GM19240 (cell line): Measurements from ENCODE around the gene TMEM273.

ENCODE experiments used
- DNase-seq: peaks from one replicate; pipeline ENCODE4 v3.0.0; 2011; ENCODE audit warnings: low spot score; ENCODE audit not compliant: insufficient read length

TMEM273 gene

DNA sequence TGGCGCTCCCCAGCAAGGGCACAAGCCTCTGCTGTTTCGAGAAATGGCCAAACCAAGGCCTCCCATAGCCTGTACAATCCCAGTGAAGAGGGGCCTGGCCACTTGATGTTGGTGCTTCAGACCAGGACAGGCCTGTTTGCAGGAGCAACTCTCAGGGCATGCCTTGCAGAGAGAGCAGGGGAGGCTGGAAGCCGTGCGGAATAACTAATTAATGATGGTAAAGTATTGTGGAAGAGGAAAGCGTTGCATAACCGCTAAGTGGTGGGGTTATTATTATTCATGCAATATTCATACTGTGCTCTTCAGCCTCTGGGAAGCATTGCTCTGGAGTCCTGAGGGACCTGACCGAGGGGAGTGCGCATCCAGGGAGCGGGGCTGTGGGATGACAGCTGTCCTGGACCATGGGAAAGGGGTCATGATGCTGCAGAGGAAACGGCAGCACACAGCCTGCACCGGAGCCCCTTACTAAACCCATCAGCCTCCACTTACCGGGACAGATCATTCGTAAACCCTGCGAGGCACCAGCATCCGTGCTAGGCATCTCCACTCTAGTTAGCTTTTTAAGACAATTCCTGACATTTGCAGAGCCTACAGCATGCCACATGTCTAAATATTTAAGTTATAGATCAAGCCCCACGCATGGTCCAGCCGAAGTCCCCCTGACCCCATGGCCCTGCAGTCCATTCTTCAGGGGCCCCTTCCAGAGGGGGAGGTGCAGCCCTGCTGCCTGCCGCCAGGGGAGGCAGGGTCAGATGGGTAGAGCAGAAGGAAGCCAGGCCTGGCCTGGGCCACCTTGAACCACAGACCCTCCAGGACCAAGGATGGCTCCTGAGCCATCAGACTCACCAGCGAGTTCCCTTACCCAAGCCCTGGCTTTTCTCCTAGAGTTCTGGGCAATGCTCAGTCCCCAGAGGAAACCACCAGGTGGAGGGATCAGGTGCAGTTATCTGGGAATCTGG is 11.6 kb downstream of the TMEM273 start:
- no peak for DNase-seq

DNA sequence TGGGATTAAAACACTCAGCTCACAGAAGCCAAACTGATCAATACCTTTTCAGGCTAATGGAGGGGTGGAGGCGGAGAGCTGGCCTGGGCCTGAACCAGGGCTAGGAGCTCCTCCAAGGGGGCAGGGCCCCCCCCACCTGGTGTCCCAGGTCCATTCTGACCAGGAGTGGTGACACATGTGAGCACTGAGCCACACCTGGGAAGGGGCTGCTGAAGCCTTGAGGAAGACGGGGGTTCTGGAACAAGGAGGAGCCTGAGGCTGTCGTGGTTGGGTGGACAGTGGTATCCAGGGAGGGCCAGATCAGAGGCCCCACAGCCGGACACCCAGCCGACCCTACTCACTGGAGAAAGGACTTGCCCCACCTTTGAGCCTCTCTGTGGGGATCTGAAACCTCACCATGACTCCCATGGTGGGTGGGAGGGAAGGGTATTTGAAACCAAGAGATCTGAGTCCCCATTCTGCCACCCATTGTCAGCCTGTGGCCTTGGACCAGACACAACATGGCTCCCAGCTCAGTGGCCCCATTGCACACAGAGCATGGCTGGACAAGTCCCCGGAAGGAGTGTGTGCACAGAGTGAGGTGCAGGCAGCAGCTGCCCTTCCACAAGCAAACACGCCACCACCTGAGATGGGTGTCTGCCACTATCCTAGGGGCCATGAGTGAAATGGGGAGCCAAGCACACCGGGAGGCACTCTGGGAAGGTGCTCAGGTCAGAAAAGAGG is 12.4 kb downstream of the TMEM273 start:
- DNase-seq = no peak

DNA sequence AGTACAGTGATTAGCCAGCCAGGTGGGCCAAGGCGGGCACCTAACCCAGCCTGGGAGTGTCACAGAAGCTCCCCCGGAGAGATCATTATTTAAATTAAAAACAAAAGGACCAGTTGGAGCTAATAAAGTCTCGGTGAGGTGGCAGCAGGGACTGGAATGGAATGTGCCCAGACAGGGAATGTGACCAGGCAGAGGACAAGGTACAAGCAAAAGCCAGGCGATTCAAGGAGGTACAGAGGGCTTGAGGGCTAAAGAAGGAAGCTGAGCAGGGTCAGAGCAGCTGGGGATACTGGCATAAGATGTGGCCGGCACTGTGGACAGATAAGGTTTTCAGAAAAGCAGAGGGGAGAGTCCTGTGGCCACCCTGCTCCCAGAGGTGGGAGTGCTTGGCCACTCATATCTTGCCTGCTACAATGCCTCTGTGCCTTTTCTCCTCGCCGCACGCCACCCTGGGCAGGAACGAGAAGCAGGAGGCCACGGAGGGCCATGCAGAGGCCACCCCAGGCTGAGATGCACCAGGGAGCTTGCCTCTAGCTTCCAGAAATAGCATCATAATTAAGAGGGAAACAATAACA is 13.2 kb downstream of the TMEM273 start:
- no peak for DNase-seq

DNA sequence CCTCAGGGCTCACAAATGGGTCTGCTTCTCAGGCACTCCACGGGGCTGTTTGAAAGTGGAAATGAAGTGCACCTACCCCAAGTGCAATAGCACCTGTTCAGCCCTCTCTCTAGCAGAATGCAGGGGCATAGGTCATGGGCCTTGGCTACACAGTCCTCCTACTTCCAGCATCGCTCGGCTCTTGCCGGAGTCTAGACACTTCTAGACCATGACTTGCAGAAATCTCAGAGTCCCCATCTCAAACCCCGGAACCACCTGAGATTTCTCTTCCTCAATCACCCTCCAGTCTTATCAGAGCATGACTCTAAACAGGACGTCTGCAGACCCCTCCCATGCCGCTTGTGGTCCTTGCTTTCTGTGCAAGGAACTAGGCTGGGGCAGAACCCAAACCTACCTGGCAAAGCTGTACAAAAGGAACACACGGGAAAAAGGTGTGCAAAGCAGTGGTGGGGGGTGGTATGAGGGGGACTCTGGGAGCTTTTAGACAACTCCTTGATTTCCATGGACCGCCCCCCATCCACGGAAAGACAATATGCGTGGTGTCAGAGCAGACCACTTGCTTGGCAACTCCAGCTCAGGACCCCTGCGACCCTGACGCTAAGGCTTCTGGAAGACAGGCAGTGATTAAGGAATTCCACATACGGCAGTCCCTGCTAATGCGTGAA is 13.8 kb downstream of the TMEM273 start:
- no peak for DNase-seq

DNA sequence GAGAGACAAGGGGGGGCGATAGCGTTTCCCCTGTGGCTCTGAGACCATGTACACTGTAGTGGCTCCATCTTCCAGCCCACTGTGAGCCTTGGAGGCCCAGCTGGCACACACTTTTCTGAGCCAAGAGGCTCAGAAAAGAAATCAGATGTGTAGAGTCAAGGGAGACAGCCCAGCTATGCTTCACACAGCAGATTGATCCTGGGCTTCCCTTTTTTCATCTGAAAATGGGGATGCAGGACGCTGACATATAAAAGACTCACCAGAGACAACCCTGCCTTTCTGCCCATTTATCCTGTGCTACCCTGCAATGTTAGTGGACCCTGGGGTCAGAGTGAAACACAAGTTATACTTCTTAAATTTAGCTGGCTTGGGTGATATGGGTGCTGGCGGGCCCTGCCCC is 14.3 kb downstream of the TMEM273 start:
- DNase-seq = no peak

DNA sequence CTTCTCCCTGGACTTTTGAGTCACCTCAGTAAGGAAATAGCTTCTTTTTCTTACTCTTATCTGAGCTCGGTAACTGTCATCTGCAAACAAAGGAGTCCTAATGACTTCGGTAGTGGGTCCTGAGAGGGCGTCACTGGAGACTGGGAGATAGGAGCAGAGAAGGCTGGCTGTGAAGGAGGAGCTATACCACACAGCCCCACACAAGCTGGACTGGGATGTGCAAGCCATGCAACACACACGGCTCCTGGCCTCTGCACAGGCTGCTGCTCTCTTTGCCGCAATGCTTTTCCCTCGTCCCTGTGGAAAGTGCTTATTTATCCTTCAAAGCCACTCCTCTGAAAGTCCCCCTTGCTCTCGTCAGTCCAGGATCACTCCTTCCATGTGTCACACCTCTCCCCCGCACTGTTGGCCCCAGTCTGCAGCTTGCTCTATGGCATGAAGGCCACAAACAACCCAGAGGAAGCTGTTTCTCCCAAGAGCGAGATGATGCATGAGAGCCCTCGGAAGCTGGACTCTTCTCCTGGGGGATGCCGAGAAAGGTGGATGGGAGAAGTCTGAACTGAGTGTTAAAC is 14.9 kb downstream of the TMEM273 start:
- no peak for DNase-seq

DNA sequence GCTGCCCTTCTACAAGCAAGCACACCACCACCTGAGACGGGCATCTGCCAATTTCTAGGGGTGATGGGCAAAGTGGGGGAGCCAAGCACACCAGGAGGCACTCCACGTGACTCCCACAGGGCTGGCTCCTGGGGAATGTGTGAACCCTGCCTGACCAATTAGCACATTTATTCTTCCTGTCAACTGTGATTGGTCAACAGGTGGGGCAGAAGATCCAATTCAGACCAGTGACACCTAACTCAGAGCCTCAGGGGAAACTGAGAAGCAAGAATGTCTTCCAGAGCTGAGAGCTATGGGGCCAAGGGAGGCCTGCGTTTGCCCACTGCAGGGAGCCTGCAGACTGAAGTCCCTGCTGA is 15.4 kb downstream of the TMEM273 start:
- DNase-seq = no peak

DNA sequence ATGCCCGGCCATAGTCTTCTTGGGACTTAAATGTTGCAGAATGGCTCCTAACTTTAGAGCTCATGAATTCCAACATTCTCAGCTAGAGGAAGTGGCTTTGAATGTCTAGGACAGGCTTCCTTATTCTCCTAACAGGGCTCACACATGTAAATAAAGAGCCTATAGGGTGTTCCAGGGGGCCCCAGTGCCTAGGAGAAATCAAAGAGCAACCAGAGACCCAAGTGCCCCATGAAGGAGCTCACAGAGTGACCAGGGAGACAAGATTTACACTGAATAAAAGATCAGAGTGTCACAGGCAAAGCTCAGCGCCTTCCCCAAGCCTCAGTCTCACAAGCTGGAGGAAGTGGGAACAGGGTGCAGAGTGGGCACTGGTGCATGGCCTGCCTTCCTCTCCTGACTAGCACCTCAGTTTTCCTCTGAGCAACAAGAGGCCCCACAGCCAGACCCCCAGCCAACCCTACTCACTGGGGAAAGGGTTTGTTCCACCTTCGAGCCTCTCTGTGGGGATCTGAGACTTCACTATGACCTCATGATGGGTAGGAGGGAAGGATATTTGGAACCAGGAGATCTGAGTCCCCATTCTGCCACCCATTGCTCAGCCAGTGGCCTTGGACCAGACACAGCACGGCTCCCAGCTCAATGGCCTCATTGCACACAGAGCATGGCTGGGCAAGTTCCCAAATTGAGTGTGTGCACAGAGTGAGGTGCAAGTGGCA is 16.0 kb downstream of the TMEM273 start:
- no peak for DNase-seq

DNA sequence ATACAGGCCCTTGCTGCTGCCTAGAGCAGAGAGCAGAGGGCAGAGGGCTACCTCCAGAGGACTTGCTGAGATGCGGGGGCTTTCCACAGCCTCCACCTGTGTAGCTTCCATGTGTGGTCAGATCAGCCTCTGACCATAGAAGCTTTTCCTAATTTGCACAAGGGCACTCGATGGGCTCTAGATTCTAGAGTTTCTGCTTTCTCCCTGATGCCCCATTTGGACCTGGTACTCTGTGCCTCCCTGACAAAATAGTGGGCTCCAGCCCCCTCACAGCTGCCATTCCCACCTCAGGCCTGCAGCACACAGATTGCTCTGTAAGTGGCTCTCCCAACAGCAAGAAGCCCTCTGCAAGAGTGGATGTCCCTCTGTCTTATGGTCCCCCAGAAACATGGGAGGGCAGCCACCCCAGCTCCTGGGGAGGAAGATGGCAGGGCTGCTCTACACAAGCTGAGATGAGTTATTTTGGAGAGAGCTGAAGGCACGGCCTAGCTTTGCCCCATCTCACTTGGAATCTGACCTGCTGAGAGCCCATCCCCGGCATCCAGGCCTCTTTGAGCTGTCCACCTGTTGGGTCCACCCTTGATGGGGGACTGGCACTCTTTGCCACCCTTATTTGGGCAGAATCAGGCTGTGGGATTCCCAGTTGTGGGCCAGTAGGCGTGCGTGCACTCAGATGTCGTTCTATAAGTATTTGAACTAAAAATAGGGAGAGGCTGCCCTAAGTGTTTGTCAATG is 16.7 kb downstream of the TMEM273 start:
- no peak for DNase-seq

DNA sequence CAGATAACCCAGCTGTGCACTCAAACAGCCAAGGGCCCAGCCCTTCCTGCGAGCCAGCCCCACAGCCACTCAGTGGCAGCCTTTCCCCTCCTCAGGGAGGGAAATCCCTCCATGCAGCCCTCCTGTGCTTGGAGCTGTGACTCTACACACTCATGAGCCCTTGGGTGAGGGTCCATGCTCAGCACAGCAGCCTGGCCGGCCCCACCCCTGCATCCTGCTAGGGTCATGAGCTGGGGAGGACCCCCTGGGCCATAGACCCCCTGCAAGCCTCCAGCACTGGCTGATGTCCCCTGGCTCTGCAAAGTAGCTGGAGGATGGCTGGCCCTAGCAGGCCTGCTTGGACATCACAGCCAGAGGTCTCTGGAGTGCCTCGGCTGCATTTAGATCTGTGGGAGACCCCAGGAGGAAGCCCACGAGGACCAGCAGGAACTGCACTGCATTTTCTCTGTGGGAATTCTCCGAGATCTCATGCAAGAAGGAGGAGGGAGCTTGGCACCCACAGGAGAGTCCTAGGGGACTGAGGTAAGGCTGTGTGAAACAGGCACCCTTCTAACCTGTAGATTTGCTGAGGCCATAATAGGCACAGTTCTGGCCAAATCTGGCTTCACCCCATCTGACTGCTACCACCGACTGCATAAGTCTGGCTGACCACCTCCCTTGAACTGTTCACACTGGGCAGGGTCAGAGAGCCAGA is 17.4 kb downstream of the TMEM273 start:
- no peak for DNase-seq

DNA sequence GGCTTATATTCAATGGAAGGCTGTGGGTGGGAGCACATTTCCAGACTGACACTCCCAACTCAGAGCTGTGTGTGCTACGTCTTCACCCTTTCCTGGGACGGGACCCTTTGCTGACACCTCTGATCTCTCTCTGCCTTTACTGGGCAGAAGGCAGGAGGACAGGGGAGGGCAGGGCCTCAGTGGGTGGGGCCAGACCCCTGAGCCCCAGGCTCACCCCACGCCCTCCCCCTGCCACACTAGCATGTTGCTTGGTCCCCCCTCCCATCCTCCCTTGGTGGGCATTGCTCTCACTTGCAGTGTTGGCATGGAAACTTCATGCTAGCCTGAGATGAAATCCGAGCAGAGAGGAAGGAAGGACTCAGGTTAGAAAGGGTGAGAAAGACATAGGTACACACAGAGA is 18.4 kb downstream of the TMEM273 start:
- no peak for DNase-seq

DNA sequence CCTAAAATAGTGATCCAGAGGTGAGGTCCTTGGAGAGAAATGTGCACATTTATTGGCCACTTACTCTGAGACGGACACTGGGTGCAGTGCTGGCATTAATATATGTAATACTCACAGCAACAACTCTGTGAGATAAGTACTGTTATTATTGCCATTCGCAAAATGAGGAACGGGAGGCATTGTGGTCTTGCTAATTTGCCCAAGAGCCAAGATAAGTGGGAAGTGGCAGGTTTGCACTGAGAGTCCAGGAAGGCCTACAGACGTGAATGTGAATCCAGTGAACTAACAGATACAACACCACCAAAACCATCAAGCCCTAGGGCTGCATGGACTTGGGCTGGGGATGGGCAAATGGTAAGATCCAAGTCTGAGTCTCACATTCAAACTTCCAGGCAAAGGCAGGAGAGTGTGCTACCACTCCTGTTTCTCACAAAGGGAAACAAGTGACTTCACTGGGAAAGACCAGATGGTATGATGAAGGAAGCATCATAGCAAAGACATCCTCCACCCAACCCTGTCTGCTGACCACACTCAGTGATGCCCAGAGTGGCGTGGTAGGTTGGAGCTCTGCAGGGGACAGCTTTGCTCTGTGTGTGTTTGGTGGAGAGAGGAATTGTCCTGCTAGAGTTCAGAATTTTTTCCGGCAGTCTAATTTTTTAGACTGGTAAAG is 19.2 kb downstream of the TMEM273 start:
- DNase-seq = no peak

DNA sequence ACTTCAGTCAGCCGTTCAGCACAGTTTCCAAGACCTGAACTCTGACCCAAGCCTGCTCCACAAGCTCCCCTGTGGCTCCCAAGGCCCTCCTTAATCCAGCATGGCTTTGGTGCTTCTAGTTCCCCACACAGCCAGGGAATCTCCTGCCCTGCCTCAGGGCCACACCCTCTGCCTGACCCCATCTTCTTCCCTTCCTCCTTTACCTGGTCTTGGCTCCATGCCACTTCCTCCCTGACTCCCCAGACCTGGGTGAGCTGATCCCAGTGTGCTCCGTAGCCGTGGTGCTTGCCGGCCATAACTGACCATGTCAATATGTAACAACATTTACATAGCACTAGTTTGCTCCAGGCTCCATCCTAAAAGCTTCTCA is 20.0 kb downstream of the TMEM273 start:
- no peak for DNase-seq

DNA sequence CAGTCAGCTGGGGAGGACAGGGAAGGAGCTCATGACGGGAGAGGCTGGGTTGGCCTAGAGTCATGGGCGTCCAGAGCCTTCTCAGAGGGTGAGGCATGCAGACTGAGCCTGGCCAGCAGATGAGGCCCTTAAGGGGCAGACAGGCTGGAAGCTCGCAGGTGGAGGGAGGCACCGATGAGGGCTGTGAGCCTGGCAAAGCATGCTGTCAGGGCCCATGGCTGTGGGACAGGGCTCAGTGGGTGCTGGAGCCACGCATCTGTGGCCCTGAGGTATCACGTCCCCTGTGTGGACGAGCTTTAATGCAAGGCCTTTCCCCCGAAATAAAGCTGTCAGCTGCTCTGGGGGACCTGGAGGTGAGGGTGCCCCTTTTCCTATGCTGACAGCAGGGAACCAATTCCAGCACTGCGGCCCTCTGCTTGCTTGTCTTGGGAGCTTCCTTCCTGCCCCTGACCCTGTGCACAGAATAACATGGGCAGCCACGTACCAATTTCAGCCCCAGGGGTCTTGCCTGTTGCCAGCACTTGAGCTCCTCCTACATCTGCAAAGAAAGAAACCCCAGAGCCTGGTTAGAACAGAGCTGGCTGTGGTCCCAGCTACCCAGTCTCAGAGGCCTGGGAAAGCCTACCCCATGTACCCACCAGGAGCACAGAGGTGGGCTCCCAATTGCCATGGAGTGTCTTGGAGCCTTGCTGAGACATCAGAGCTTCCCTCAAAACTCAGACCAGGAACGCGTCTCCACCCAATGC is 20.6 kb downstream of the TMEM273 start:
- DNase-seq = no peak

DNA sequence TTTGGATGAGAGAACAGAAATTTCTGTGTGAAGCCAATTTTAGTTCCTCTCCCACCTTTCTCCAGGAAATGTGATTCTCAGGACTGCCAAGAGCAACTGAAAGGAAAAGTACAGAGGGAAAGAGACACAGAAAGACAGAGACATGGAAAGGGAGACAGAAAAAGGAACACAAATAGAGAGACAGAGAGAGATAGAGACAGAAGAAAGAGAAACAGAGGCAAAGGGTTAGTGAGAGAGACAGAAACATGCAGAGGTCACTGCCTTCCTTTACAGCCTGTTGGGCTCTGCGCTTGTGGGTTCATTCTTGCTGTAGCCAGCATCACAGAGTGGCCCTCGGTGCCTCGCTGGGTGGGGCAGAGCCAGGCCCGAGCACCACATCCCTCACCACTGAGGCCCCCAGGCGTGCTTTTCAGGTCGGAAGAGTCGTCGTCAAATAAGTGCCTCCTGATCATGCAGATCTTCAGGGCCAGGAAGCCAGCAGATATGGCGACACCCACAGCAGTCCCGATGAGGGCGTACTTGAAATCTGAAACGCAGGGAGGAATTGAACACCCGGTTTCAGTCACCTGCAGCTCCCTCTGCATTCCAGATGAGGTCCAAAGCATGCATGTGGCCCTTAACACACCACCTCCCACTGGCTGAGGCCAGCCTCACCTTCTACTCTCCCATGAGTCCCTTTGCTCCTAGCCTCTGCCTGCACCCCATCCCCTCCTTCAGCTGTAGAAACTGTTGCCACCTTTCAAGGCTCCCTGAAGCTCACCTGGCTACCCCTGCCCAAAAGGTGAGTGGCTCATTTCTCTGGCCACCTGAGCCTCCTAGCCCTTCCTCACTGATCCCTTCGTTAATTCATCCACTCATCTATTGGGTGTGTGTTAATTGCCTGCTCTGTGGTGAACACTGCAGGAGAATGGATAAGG is 21.4 kb downstream of the TMEM273 start:
- DNase-seq = no peak

DNA sequence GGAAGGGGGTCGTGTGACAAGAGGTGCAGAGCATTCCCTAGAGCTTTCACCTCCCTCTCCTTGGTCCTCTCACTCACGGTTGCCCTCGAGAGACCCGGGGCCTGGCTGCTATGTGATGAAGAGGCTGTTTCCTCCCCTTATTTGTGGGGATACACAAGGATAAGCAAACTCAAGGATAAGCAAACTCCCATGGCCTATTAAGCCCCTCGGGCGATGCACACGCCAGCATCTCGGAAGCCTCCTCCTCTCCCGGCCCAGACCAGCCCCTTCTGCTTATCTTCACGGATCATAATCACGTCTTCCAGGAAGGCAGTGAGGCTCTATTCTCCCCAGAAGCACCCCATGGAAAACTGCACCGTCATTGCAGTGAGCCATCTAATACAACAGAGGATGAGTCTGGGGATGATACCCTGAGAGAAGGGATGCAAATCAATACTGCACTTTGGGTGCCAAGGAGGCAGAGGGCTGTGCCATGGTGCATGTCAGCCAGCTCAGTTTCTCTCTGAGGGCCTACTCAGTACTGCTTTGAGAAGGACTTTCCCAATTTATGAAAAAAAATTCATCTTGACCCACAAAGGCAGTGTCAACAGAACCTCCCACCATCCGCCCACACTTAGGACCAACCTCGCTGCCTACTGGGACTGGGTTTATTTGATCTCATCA is 22.2 kb downstream of the TMEM273 start:
- no peak for DNase-seq

DNA sequence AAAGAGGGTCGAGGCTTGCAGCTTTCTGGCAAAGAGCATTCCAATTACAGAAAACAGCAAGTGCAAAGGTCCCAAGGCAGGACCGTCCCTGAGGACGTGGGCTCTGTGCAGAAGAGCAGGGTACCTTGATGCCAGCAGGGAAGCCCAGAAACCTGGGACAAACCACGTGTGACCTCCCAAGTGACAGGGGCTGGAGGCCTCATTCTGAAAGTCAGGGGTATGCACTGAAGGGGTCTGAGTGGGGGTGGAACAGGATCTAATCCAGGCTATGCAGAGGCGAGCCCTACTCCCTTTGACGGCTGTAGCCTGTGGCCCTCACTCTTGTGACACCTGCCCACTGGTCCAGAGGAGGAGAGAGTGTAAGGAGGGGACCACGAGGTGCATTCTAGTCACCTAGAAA is 22.9 kb downstream of the TMEM273 start:
- DNase-seq = no peak
